A549 treated with ZK216348 at 1 μM for 4 hours (cell line): ENCODE data around the gene BTNL8. TPM values are rescaled to one million over a fixed set of nuclear protein-coding genes. Genes with fewer than 3 reads are reported as not detected.

Source experiments
- total RNA-seq: library from RNA; stranded (reverse); fragments of 200-300 nt; extraction: Qiagen RNA extraction; gene quantifications from 5 replicates; pipeline ENCODE4 v1.2.3, GENCODE V29; 2022; ENCODE audit warnings: low read depth

Gene BTNL8, protein sequence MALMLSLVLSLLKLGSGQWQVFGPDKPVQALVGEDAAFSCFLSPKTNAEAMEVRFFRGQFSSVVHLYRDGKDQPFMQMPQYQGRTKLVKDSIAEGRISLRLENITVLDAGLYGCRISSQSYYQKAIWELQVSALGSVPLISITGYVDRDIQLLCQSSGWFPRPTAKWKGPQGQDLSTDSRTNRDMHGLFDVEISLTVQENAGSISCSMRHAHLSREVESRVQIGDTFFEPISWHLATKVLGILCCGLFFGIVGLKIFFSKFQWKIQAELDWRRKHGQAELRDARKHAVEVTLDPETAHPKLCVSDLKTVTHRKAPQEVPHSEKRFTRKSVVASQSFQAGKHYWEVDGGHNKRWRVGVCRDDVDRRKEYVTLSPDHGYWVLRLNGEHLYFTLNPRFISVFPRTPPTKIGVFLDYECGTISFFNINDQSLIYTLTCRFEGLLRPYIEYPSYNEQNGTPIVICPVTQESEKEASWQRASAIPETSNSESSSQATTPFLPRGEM
- total RNA-seq, result not detected in 5 replicates

DNA sequence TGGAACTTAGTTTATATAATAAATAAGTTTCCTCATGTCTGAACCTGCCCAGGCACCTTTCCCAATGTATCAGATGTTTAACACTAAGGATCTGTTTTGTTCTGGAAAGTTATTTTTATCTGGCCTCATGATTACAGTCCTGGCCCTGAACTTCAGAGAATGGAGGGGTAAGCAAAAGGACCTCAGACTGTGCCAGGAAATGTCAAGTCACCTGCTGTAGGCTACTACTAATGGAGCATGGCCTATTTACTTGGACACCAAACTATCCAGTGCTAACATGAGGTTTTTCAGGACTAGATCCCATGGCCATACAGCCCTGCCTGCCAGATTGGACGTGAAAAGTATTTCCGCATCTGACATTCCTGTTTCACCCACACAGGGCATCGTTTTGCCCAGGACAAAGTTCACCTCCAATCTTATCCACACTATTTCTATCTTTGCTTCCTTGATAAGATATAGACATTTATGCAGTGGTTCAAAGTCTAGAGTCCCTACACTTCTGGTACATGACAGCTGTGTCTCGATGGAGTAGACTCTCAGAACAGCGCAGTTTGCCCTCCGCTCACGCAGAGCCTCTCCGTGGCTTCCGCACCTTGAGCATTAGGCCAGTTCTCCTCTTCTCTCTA, at the start of gene BTNL8:
BTNL8 (plus strand) TSS at position 539 of the 626 bp plus-strand sequence. CDS start 152 bp downstream, outside the sequence.

DNA sequence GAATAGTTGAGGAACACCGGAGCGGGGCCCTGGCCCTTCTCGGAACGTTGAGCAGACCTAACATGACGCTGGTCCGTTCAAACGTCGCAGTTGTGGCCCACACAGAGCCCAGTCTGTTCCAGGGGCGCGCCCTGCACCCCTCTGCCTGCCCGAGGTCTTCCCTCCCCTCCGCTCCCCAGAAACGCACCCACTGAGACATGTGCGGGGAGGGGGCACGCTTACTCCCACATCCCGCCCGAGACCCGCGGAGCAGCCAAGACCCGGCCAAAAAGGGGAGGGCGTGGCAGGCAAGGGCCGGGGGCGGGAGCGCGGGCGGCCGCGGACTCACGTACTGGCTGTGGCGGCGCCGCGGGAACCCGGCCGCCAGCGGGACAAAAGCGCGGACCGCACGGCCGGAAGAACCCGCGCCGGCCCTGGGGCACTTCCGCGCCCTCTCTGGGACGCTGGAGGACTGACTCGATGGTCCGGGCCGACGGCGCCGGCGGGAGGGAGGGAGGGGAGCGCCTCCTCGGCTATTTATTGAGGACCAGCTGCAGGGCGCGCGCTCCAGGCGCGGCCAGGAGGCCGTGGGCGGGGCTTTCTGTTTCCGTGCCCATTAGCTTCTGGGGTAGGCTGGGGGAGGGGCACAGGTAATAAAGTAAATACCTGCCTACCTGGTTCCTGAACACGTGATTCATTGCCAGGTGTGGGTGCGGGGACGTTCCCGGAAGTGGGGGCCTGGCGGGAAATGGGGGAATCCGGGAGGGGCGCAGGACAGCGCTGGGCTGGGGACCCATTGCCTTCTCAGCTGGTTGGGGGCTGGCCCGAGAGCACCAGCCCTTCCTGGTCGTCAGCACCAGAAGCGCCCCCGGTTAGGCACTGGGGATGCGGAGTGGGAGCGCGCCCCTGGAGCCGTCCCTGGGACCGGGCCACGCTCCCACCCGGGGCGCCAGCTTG, 37.8 kb upstream of the BTNL8 start, which contains the start of gene ZFP62:
ZFP62 (minus strand) TSS at position 390 of the 936 bp plus-strand sequence; CDS start at position 333, 57 bp downstream.

DNA sequence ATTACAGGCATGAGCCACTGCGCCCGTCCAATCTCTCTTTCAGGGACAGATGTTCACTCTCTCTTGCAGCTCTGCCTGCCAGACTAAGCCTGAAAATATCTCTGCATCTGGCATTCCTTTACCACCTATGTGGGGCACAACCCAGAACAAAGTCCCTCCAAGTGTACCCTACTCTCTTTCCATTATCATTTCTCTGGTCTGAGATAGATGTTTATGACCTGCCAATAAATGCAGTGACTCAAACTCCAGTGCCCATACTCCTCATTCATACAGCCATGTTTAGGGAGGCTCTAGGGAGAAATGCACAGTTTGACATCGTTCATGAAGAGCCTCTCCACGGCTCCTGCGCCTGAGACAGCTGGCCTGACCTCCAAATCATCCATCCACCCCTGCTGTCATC, 89.6 kb downstream of the BTNL8 start, which contains the start of gene BTNL3:
BTNL3 (plus strand) TSS at position 255 of the 400 bp plus-strand sequence. CDS start 183 bp downstream, outside the sequence.

Other genes with a start within 250 kb of the BTNL8 start
- gene FLT4, start 249.6 kb upstream of the BTNL8 start, total RNA-seq, result 2.0 to 4.8 TPM (median 3.7 TPM) in 5 replicates
- gene OR2Y1, start 159.1 kb upstream of the BTNL8 start, total RNA-seq, result not detected in 5 replicates
- gene MGAT1, start 96.4 kb upstream of the BTNL8 start, total RNA-seq, result 62.1 to 94.2 TPM (median 87.7 TPM) in 5 replicates
- 7.0 to 10.4 TPM (median 9.7 TPM) in 5 replicates for gene ZFP62, start 37.9 kb upstream of the BTNL8 start, total RNA-seq
- gene BTNL3, start 89.7 kb downstream of the BTNL8 start, total RNA-seq, result not detected in 5 replicates
- 0.53 to 1.5 TPM (median 0.99 TPM) in 5 replicates for gene BTNL9, start 141.1 kb downstream of the BTNL8 start, total RNA-seq
- gene OR2V1, start 232.0 kb downstream of the BTNL8 start, total RNA-seq, result not detected in 5 replicates
- gene OR2V2, start 248.4 kb downstream of the BTNL8 start, total RNA-seq, result not detected in 5 replicates